Liver (tissue), 9 donors: ENCODE data around the gene TRIM67. TPM values are rescaled to one million over a fixed set of nuclear protein-coding genes. Genes with fewer than 3 reads are reported as not detected.

Experiments used
- DNase-seq: peaks from one replicate; pipeline ENCODE4 v3.0.0-alpha.2; 2017; ENCODE audit warnings: low spot score
- H3K27ac ChIP-seq, 2 donors: one replicate each; pipeline ENCODE4 v1.7.0; 2013; ENCODE audit warnings: inconsistent platforms in 2 of 2, low read length in 2 of 2, control low read depth in 1 of 2, low read depth in 1 of 2, mild to moderate bottlenecking in 1 of 2
- H3K27me3 ChIP-seq, 4 donors: one replicate each; pipeline versions ENCODE4 v1.6.1 to v1.7.0; 2013; ENCODE audit warnings: low read length in 3 of 4, inconsistent platforms in 1 of 4, mild to moderate bottlenecking in 1 of 4, moderate library complexity in 1 of 4; ENCODE audit not compliant: control insufficient read depth in 4 of 4, insufficient read depth in 4 of 4
- H3K36me3 ChIP-seq, 4 donors: one replicate each; pipeline versions ENCODE4 v1.6.1 to v1.7.0; 2013; ENCODE audit warnings: low read length in 3 of 4, mild to moderate bottlenecking in 3 of 4, low read depth in 1 of 4, moderate library complexity in 1 of 4; ENCODE audit not compliant: control insufficient read depth in 4 of 4, insufficient read depth in 3 of 4
- H3K4me1 ChIP-seq, 4 donors: one replicate each; pipeline versions ENCODE4 v1.6.1 to v1.7.0; 2013; ENCODE audit warnings: low read length in 3 of 4, mild to moderate bottlenecking in 3 of 4, moderate library complexity in 1 of 4; ENCODE audit not compliant: control insufficient read depth in 4 of 4, insufficient read depth in 4 of 4
- H3K4me3 ChIP-seq, 3 donors: one replicate each; pipeline versions ENCODE4 v1.6.1 to v1.7.0; 2013; ENCODE audit warnings: low read length in 3 of 3, control low read depth in 1 of 3, low read depth in 1 of 3, mild to moderate bottlenecking in 1 of 3
- H3K9ac ChIP-seq, 2 donors: one replicate each; pipeline ENCODE4 v1.7.0; 2013; ENCODE audit warnings: low read length in 2 of 2, mild to moderate bottlenecking in 2 of 2, moderate library complexity in 2 of 2, control low read depth in 1 of 2, low read depth in 1 of 2
- H3K9me3 ChIP-seq, 4 donors: one replicate each; pipeline versions ENCODE4 v1.6.1 to v1.7.0; 2013; ENCODE audit warnings: low read length in 3 of 4; ENCODE audit not compliant: control insufficient read depth in 4 of 4
- EGR1 ChIP-seq, 2 donors: IDR thresholded peaks; 2 replicates each; pipeline ENCODE4 v1.6.1; 2016 to 2018; ENCODE audit warnings: antibody characterized with exemption in 2 of 2, low read depth in 2 of 2
- FOXA1 ChIP-seq: IDR thresholded peaks from 2 replicates; pipeline ENCODE4 v1.6.1; 2016; ENCODE audit warnings: antibody characterized with exemption
- FOXA2 ChIP-seq: IDR thresholded peaks from 2 replicates; pipeline ENCODE4 v1.6.1; 2016; ENCODE audit warnings: antibody characterized with exemption
- GABPA ChIP-seq, 2 donors: IDR thresholded peaks in 1 of 2; conservative IDR thresholded peaks in 1 of 2; 2 replicates each; pipeline ENCODE4 v1.6.1; 2016; ENCODE audit warnings: antibody characterized with exemption in 2 of 2, mild to moderate bottlenecking in 1 of 2, moderate library complexity in 1 of 2
- HNF4A ChIP-seq, 2 donors: conservative IDR thresholded peaks; 2 replicates each; pipeline ENCODE4 v1.6.1; 2016; ENCODE audit warnings: antibody characterized with exemption in 2 of 2, mild to moderate bottlenecking in 2 of 2
- HNF4G ChIP-seq: IDR thresholded peaks from 2 replicates; pipeline ENCODE4 v1.6.1; 2016; ENCODE audit warnings: antibody characterized with exemption
- JUND ChIP-seq, 2 donors: IDR thresholded peaks; 2 replicates each; pipeline ENCODE4 v1.6.1; 2016; ENCODE audit warnings: antibody characterized with exemption in 2 of 2
- NR2F2 ChIP-seq: IDR thresholded peaks from 2 replicates; pipeline ENCODE4 v1.6.1; 2016; ENCODE audit warnings: antibody characterized with exemption
- RAD21 ChIP-seq, 2 donors: IDR thresholded peaks; 2 replicates each; pipeline ENCODE4 v1.6.1; 2016; ENCODE audit warnings: antibody characterized with exemption in 2 of 2, mild to moderate bottlenecking in 2 of 2
- RXRA ChIP-seq, 2 donors: IDR thresholded peaks; 2 replicates each; pipeline ENCODE4 v1.6.1; 2017 to 2018; ENCODE audit warnings: antibody characterized with exemption in 2 of 2, mild to moderate bottlenecking in 1 of 2
- SP1 ChIP-seq: IDR thresholded peaks from 2 replicates; pipeline ENCODE4 v1.6.1; 2018; ENCODE audit warnings: antibody characterized with exemption, mild to moderate bottlenecking
- TAF1 ChIP-seq: conservative IDR thresholded peaks from 2 replicates; pipeline ENCODE4 v1.6.1; 2016; ENCODE audit warnings: antibody characterized with exemption, mild to moderate bottlenecking
- YY1 ChIP-seq: IDR thresholded peaks from 2 replicates; pipeline ENCODE4 v1.6.1; 2016; ENCODE audit warnings: antibody characterized with exemption, mild to moderate bottlenecking
- WGBS: extraction: QIAGEN DNeasy Blood & Tissue Kit; methylation state at CpG from one replicate; pipeline ENCODE4 v1.1.7; 2013; 5-methylcytosine and 5-hydroxymethylcytosine counted together
- polyA plus RNA-seq, 2 donors: library from polyadenylated mRNA; stranded (reverse) in 1 of 2; unstranded in 1 of 2; fragments of 200-250 nt in 1 of 2; fragments of >200 nt in 1 of 2; fragmentation: Nextera tagmentation in 1 of 2; extraction: Ambion mirVana in 1 of 2; gene quantifications; one replicate each; pipeline versions ENCODE4 v1.2.1 to v1.2.3, GENCODE V29; 2013 to 2015
- total RNA-seq, 2 donors: library from RNA; depleted of rRNA; stranded (reverse); fragments of >200 nt; gene quantifications; one replicate each; pipeline ENCODE4 v1.2.3, GENCODE V29; 2014
- TF ChIP-seq, protein P1 (sequence below): IDR thresholded peaks from 2 replicates; pipeline ENCODE4 v1.6.1; 2016; ENCODE audit warnings: antibody characterized with exemption, mild to moderate bottlenecking
- TF ChIP-seq, protein P2 (sequence below): IDR thresholded peaks from 2 replicates; pipeline ENCODE4 v1.6.1; 2016; ENCODE audit warnings: antibody characterized with exemption
- TF ChIP-seq, protein P3 (sequence below): IDR thresholded peaks from 2 replicates; pipeline ENCODE4 v1.6.1; 2016; ENCODE audit warnings: antibody characterized with exemption
- TF ChIP-seq, protein P4 (sequence below): fragments of 150-350 bp; IDR thresholded peaks from 2 replicates; pipeline ENCODE4 v1.5.1; 2017; ENCODE audit warnings: improper control_type of control experiment, low read depth, low read length; ENCODE audit not compliant: missing input control
- TF ChIP-seq, protein P5 (sequence below): IDR thresholded peaks from 2 replicates; pipeline ENCODE4 v1.6.1; 2016; ENCODE audit warnings: antibody characterized with exemption
- donor health status: healthy.
- donor health status: healthy.
- donor health status: healthy.
- donor health status: healthy.
- donor health status: healthy.

Gene TRIM67
- total and polyA plus RNA-seq, 4 donors: under 0.01 to 0.05 TPM; not detected in 2

DNA sequence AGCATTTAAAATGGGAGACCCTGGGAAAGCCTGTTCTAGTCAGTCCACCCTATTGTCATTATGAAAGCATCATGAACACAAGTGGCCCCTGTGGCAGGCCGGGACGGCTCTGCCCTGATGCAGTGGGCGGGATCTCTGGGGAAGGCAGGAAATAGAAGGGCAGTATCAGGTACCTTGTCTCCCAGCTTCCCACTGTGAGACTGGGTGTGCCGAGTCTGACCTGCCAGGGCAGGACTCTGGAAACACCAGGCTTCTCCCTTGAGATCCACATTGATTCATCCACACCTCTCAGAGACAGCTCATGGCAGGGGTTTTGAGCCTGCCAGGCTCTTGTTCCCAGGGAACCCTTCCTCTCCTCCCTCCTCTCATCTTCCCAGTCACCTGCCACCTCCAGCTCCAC, 54.6 kb downstream of the TRIM67 start:
- no peak for TF ChIP-seq YY1
- no peak for TF ChIP-seq GABPA (IDR thresholded peaks at IDR 0.05 in 1 of 2, conservative IDR thresholded peaks at IDR 0.05 in 1 of 2)
- TF ChIP-seq RXRA (IDR thresholded peaks at IDR 0.05): no peak
- no peak for TF ChIP-seq RAD21 (IDR thresholded peaks at IDR 0.05)
- TF ChIP-seq, protein P1, sequence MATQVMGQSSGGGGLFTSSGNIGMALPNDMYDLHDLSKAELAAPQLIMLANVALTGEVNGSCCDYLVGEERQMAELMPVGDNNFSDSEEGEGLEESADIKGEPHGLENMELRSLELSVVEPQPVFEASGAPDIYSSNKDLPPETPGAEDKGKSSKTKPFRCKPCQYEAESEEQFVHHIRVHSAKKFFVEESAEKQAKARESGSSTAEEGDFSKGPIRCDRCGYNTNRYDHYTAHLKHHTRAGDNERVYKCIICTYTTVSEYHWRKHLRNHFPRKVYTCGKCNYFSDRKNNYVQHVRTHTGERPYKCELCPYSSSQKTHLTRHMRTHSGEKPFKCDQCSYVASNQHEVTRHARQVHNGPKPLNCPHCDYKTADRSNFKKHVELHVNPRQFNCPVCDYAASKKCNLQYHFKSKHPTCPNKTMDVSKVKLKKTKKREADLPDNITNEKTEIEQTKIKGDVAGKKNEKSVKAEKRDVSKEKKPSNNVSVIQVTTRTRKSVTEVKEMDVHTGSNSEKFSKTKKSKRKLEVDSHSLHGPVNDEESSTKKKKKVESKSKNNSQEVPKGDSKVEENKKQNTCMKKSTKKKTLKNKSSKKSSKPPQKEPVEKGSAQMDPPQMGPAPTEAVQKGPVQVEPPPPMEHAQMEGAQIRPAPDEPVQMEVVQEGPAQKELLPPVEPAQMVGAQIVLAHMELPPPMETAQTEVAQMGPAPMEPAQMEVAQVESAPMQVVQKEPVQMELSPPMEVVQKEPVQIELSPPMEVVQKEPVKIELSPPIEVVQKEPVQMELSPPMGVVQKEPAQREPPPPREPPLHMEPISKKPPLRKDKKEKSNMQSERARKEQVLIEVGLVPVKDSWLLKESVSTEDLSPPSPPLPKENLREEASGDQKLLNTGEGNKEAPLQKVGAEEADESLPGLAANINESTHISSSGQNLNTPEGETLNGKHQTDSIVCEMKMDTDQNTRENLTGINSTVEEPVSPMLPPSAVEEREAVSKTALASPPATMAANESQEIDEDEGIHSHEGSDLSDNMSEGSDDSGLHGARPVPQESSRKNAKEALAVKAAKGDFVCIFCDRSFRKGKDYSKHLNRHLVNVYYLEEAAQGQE: no peak
- no peak for TF ChIP-seq HNF4G
- TF ChIP-seq SP1: no peak
- TF ChIP-seq, protein P2, sequence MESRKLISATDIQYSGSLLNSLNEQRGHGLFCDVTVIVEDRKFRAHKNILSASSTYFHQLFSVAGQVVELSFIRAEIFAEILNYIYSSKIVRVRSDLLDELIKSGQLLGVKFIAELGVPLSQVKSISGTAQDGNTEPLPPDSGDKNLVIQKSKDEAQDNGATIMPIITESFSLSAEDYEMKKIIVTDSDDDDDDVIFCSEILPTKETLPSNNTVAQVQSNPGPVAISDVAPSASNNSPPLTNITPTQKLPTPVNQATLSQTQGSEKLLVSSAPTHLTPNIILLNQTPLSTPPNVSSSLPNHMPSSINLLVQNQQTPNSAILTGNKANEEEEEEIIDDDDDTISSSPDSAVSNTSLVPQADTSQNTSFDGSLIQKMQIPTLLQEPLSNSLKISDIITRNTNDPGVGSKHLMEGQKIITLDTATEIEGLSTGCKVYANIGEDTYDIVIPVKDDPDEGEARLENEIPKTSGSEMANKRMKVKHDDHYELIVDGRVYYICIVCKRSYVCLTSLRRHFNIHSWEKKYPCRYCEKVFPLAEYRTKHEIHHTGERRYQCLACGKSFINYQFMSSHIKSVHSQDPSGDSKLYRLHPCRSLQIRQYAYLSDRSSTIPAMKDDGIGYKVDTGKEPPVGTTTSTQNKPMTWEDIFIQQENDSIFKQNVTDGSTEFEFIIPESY: no peak
- TF ChIP-seq, protein P3, sequence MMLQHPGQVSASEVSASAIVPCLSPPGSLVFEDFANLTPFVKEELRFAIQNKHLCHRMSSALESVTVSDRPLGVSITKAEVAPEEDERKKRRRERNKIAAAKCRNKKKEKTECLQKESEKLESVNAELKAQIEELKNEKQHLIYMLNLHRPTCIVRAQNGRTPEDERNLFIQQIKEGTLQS: no peak
- TF ChIP-seq, protein P4, sequence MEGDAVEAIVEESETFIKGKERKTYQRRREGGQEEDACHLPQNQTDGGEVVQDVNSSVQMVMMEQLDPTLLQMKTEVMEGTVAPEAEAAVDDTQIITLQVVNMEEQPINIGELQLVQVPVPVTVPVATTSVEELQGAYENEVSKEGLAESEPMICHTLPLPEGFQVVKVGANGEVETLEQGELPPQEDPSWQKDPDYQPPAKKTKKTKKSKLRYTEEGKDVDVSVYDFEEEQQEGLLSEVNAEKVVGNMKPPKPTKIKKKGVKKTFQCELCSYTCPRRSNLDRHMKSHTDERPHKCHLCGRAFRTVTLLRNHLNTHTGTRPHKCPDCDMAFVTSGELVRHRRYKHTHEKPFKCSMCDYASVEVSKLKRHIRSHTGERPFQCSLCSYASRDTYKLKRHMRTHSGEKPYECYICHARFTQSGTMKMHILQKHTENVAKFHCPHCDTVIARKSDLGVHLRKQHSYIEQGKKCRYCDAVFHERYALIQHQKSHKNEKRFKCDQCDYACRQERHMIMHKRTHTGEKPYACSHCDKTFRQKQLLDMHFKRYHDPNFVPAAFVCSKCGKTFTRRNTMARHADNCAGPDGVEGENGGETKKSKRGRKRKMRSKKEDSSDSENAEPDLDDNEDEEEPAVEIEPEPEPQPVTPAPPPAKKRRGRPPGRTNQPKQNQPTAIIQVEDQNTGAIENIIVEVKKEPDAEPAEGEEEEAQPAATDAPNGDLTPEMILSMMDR: no peak

DNA sequence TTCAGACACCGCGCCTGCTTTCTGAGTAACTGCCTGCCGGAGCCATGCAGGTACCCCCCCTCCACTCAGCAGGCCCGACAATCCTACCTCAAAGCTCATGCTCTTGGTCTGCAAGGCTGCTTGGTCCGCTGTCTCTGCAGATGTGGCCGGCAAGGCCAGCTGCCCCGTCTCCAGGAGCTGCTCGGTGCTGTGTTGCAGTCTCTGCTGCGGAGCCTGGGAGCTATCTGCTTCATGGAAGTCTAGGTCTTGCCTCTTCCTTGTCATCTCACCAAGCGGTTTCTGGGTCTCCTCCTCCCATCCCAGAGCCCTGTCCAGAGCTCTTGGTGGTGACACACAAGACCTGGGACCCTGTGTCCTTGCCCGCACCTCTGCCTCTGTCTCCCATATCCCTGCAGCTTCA, 55.2 kb downstream of the TRIM67 start:
- H3K27me3 ChIP-seq: no peaks in the 10 kb centered on the region
- no peaks in the 10 kb centered on the region for H3K36me3 ChIP-seq
- 93% methylated on average over 11 of the region's 11 CpGs for WGBS
- H3K4me1 ChIP-seq: peaks cover 0 to 14% (median 1%) of the 10 kb centered on the region in 4 donors
- H3K9me3 ChIP-seq: no peaks in the 10 kb centered on the region
- TF ChIP-seq, protein P1: no peak
- TF ChIP-seq TAF1 (no peak), HNF4G (no peak), YY1 (no peak), JUND (IDR thresholded peaks at IDR 0.05) (no peak), HNF4A (conservative IDR thresholded peaks at IDR 0.05) (no peak), NR2F2 (no peak), GABPA (IDR thresholded peaks at IDR 0.05 in 1 of 2, conservative IDR thresholded peaks at IDR 0.05 in 1 of 2) (no peak), FOXA2 (no peak), SP1 (no peak), EGR1 (IDR thresholded peaks at IDR 0.05; ENCODE audit: low read depth in 2 of 2) (no peak), FOXA1 (no peak)
- TF ChIP-seq, protein P3: no peak
- TF ChIP-seq, protein P5, sequence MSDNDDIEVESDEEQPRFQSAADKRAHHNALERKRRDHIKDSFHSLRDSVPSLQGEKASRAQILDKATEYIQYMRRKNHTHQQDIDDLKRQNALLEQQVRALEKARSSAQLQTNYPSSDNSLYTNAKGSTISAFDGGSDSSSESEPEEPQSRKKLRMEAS: no peak
- TF ChIP-seq, protein P2: no peak
- no peak for DNase-seq
- no peak overlapping the region for H3K9ac ChIP-seq
- H3K4me3 ChIP-seq: no peak overlapping the region
- no peak overlapping the region for H3K27ac ChIP-seq

More for the DNA sequence above, 54.6 kb downstream of the TRIM67 start:
- Histone ChIP-seq H3K9ac (no peak overlapping the region), H3K27me3 (no peaks in the 10 kb centered on the region), H3K4me1 (peaks cover 0 to 14% (median 3%) of the 10 kb centered on the region in 4 donors), H3K9me3 (no peaks in the 10 kb centered on the region), H3K27ac (no peak overlapping the region), H3K36me3 (no peaks in the 10 kb centered on the region), H3K4me3 (no peak overlapping the region)
- 59% methylated on average over 4 of the region's 4 CpGs for WGBS
- no peak for DNase-seq
